Nephron (organoid): Measurements from ENCODE around the gene CLIP1.

Experiments
- H3K27ac Mint-ChIP-seq, 3 experiments: 2 replicates each; pipeline ENCODE4 v1.8.0; 2020; ENCODE audit warnings: mixed read lengths in 3 of 3, mild to moderate bottlenecking in 2 of 3, moderate library complexity in 1 of 3
- H3K27me3 Mint-ChIP-seq: 2 replicates; pipeline ENCODE4 v1.8.0; 2021; ENCODE audit warnings: low read depth, mild to moderate bottlenecking, moderate library complexity, mixed read lengths
- H3K36me3 Mint-ChIP-seq: 2 replicates; pipeline ENCODE4 v1.8.0; 2020; ENCODE audit warnings: low read depth, mixed read lengths
- H3K4me1 Mint-ChIP-seq: 2 replicates; pipeline ENCODE4 v1.8.0; 2020; ENCODE audit warnings: mixed read lengths
- H3K4me3 Mint-ChIP-seq, 3 experiments: 2 replicates each; pipeline ENCODE4 v1.8.0; 2020; ENCODE audit warnings: mild to moderate bottlenecking in 3 of 3, mixed read lengths in 3 of 3, moderate library complexity in 2 of 3
- H3K9me3 Mint-ChIP-seq: 2 replicates; pipeline ENCODE4 v1.8.0; 2020; ENCODE audit warnings: mixed read lengths
- TF ChIP-seq, protein P1 (sequence below), 3 experiments: fragments of 200-600 bp; sonication (generic); IDR thresholded peaks; one replicate each; pipeline ENCODE4 v1.5.0; 2021; ENCODE audit warnings: antibody characterized with exemption in 3 of 3; ENCODE audit not compliant: unreplicated experiment in 3 of 3

CLIP1 gene

GRCh38 chr12:122283680-122284079, 138.8 kb downstream of the CLIP1 start:
- Mint-ChIP-seq H3K27me3 (no peaks in the 10 kb centered on the region), H3K9me3 (no peaks in the 10 kb centered on the region), H3K36me3 (no peaks in the 10 kb centered on the region), H3K4me3 (no peak overlapping the region), H3K27ac (no peak overlapping the region), H3K4me1 (peaks cover 5% of the 10 kb centered on the region)
- TF ChIP-seq, protein P1, sequence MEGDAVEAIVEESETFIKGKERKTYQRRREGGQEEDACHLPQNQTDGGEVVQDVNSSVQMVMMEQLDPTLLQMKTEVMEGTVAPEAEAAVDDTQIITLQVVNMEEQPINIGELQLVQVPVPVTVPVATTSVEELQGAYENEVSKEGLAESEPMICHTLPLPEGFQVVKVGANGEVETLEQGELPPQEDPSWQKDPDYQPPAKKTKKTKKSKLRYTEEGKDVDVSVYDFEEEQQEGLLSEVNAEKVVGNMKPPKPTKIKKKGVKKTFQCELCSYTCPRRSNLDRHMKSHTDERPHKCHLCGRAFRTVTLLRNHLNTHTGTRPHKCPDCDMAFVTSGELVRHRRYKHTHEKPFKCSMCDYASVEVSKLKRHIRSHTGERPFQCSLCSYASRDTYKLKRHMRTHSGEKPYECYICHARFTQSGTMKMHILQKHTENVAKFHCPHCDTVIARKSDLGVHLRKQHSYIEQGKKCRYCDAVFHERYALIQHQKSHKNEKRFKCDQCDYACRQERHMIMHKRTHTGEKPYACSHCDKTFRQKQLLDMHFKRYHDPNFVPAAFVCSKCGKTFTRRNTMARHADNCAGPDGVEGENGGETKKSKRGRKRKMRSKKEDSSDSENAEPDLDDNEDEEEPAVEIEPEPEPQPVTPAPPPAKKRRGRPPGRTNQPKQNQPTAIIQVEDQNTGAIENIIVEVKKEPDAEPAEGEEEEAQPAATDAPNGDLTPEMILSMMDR (IDR thresholded peaks at IDR 0.05; ENCODE audit: unreplicated experiment in 3 of 3), result no peak

- Mint-ChIP-seq H3K36me3 (peaks cover 4% of the 10 kb centered on the region), H3K27ac (peak overlapping the region in 1 of 3 experiments; percentile 6), H3K27me3 (no peaks in the 10 kb centered on the region), H3K4me1 (peaks cover 5% of the 10 kb centered on the region), H3K4me3 (no peak overlapping the region), H3K9me3 (no peaks in the 10 kb centered on the region)
- TF ChIP-seq, protein P1 (IDR thresholded peaks at IDR 0.05; ENCODE audit: unreplicated experiment in 3 of 3), result no peak
Measured at GRCh38 chr12:122282061-122282460, 140.4 kb downstream of the CLIP1 start.

GRCh38 chr12:122276242-122276641, 146.2 kb downstream of the CLIP1 start:
- no peaks in the 10 kb centered on the region for H3K27me3 Mint-ChIP-seq
- H3K4me1 Mint-ChIP-seq, result peaks cover 5% of the 10 kb centered on the region
- TF ChIP-seq, protein P1 (IDR thresholded peaks at IDR 0.05; ENCODE audit: unreplicated experiment in 3 of 3), result no peak
- no peak overlapping the region for H3K27ac Mint-ChIP-seq
- peaks cover 19% of the 10 kb centered on the region for H3K36me3 Mint-ChIP-seq
- H3K9me3 Mint-ChIP-seq, result no peaks in the 10 kb centered on the region
- H3K4me3 Mint-ChIP-seq, result no peak overlapping the region

- Mint-ChIP-seq H3K36me3 (peaks cover 19% of the 10 kb centered on the region), H3K27ac (no peak overlapping the region), H3K4me3 (no peak overlapping the region), H3K27me3 (no peaks in the 10 kb centered on the region), H3K4me1 (peaks cover 5% of the 10 kb centered on the region), H3K9me3 (no peaks in the 10 kb centered on the region)
- TF ChIP-seq, protein P1 (IDR thresholded peaks at IDR 0.05; ENCODE audit: unreplicated experiment in 3 of 3), result no peak
Measured at GRCh38 chr12:122275459-122275858, 147.0 kb downstream of the CLIP1 start.

GRCh38 chr12:122266230-122266901, 156.1 kb downstream of the CLIP1 start, which contains the start of gene VPS33A:
Gene VPS33A, minus strand, starts transcription at chr12:122266494. Its CDS starts 86 bp downstream, at chr12:122266408.
- Mint-ChIP-seq H3K4me3 (peak within 1 kb of the TSS; percentile 96 to 98 (median 97)), H3K27ac (peak within 1 kb of the TSS; percentile 88 to 97 (median 96)), H3K36me3 (peaks cover 17% of the 10 kb centered on the region), H3K4me1 (peaks cover 9% of the 10 kb centered on the region), H3K27me3 (peaks cover 3% of the 10 kb centered on the region), H3K9me3 (no peaks in the 10 kb centered on the region)
- TF ChIP-seq, protein P1 (IDR thresholded peaks at IDR 0.05; ENCODE audit: unreplicated experiment in 3 of 3), result no peak

GRCh38 chr12:122265886-122266229, 156.6 kb downstream of the CLIP1 start:
- TF ChIP-seq, protein P1 (IDR thresholded peaks at IDR 0.05; ENCODE audit: unreplicated experiment in 3 of 3), result no peak
- peak overlapping the region; percentile 88 to 97 (median 96) for H3K27ac Mint-ChIP-seq
- H3K4me3 Mint-ChIP-seq, result peak overlapping the region; percentile 96 to 98 (median 97)
- H3K27me3 Mint-ChIP-seq, result peaks cover 3% of the 10 kb centered on the region
- H3K9me3 Mint-ChIP-seq, result no peaks in the 10 kb centered on the region
- H3K4me1 Mint-ChIP-seq, result peaks cover 9% of the 10 kb centered on the region
- peaks cover 22% of the 10 kb centered on the region for H3K36me3 Mint-ChIP-seq
